NCI-H526 treated with DMSO at 0.1 percent for 48 hours (cell line): ENCODE results near the gene TBX2.
"Not testable (repeated sequence)": the region's sequence is repeated elsewhere in the genome, so short reads cannot be mapped to it uniquely, and the experiment has no call there.

Experiments used
- DNase-seq: peaks from one replicate; lab custom pipeline; 2025; lab: John Stamatoyannopoulos, UW

TBX2 gene

DNA sequence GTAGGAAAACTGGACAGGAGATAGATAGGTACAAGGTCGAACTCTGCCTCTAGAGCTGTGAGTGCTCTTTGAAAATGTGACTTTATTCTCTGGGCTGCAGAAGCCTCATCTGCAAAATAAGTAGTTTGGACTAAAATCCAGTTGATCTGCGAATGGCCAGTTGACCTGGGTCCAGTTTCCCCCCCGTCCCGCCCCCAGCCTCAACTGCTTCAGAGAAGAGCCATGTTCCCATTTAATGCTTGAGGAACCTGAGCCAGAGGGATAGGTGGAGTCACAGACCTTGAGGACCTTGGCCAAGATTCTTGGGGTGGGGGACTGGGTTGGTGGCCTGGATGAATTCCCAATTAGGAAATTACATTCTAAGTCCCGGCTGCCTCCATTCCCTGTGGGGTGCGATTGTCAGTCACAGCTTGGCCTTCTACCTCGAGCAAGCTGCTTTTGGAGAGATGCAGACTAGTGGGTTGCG is 14.1 kb downstream of the TBX2 start:
- no peak for DNase-seq

DNA sequence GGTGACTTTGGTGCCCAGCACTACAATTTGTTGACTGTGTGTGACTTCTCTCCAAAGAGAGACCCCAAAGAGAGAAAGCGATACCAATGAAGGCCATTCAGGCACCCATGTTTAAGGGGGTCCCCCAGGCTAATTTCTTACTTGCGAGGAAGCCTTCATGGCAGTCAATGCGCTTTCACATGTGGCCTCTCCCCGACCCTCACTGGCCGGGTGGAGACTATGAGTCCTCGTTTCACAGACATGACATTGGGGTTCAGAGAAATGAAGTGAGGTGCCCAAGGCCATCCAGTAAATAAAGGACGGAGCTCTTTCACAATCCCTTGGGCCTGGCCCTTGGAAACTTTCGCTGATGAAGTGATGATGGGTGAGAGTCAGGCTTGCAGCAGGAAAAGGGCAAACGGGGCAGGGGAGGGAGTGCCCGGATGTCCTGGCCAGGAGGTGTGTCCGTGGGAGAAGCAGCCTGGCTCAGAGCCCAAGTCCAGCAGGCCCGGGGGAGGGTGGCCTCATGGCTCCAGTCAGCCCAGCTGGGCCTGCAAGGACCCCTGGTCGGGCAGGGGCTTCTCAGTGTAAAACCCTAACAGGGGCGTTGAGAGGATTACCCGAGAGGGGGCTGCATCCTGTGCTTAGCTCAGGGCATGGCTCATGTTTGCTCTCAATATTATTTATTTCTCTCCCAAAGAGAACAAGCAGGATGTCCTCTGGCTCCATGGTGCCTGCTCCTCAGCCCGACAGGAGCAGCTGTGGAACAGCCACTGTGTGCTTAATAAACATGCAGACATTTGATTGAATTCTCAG is 14.7 kb downstream of the TBX2 start:
- DNase-seq = no peak

DNA sequence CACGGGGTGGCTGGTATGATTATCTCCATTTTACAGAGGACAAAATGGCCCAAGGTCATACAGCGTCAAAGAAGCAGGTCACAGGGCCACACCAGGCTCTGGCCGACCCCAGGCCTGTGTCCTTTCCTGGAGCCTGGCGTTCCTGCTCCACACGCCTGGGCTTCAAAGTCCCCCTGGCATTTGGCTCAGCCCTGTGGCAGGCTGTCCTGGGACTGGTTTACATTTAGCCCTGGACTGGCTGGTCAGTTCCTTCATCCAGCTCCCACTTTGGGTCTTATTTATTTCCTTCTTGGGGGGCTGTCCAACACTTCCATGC is 15.3 kb downstream of the TBX2 start:
- no peak for DNase-seq

DNA sequence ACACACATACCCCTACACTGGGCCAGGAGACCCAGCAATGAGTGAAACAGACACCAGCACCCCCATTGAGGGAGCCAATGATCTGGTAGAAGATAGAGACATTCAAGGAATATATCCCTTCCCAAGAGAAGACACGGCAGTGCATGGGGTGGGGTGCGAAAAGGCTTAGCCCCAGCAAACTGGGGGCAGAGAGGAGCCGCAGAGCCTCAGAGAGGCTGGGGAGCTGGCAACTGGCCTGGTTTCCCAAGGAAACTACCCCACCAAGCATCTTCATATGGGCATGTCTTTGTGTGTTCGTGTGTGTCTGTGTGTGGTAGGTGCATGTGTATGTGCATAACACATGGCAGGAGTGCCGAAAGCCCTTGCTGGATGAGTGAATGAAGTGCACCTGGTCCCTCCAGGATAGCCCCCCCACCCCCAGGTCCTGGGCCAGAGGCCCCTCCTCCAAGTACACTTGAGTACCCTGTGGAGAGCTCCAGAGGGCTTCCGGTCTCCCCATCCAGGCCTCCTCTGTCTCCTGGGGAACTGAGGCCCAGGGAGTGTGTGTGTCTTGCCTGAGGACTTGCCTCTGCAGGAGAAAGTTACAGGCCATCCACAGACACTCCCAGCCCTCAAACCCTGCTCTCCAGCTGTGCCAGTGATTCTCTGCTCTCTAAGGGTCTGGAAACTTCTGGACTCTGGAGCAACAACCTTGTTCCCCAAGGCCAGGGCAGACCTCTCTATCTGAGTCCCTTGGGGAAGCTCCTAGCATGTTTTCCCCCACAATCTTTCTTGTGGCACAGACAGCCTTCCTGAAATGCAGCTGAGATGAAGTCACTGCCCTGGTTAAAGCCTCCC is 15.9 kb downstream of the TBX2 start:
- DNase-seq = no peak

DNA sequence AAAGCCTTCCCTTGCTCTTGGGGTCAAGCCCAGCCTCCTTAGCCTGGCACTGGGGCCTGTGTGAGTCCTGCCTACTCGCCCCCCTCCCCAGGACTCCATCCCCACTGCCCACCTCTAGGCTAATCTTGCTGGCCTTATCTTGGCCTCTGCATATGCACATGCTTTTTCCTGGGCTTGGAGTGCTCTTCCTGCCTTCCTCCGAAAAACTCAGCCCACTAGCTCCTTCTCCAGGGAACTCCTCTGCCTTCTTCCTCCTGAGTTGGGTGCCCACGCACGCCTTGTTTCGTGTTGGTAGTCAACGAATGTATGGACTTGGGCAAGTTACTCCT is 16.5 kb downstream of the TBX2 start:
- no peak for DNase-seq

DNA sequence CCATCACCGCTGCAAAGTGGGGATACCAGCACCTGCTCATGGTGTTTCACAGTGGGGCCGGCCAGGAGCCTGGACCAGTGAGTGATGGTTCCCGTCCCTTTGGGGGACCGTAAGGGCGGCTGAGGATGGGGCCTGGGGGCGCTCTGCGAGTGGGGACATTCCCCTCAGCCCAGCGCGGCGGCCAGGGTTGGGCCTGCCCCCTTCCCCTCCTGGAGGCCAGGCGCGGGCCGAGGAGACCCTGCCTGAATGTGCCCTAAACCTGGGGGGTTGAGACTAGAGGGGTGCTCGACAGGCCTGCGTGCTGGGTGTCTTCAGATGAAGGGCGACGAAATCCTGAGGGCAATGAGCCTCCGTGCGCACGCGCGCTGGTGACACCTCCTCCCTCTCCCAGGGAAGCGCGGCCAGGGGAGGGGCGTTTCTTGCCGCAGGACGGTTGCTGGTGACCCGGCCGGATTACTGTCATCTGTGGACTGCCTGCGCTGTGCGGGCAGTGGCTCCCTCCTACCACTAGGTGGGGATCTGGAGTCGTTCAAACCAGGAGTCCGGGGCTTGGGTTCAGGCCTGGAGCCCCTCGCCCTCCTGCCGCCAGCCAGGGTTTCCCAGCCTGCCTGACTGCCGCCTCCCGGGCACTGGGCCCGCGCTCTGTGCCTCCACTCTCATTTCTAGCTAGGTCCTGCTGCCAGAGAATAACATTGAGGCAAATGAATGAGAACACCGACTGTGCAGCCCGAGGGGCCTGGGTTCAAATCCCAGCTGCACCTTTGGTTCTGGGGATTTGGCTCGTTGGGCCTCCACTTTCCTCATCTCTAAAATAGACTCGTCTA is 17.1 kb downstream of the TBX2 start:
- DNase-seq = peak; percentile 86

DNA sequence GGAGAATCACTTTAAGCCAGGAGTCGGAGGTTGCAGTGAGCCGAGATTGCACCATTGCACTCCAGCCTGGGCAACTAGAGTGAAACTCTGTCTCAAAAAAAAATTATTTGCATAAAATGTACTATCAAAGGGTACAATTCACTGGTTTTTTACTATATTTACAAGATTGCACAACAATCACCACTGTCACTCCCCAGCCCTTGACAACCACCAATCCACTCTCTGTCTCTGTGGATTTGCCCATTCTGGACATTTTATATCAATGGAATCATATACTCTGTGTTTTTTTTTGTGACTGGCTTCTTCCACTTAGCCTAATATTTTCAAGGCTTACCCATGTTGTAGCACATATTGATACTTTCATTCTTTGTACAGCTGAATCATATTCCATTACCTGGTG is 18.8 kb downstream of the TBX2 start:
- DNase-seq = no peak

DNA sequence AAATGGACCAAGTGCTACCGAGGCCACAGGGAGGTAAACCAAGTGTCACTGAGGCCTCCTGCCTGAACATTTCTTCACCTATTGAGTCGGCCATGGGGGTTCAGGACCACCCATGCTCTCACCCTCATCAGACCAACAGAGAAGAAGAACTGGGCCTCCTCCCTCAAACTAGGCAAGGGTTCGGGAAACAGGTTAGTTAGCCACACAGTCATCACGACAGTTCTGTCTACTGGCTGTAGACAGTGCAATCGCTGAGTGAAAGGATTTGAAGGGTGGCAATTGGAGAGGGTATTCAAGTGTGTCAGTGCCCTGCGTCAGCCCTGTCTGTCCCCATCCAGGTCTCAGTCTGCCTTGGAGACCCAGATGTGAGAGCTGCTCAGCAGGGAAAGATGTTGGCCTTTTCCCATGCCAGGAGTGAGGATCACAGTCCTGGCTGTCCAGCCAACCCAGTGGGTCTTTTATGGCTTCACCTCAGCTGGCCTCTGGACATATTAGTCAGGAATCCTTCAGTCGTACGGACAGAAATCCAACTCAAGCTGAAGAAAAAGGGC is 19.9 kb downstream of the TBX2 start:
- DNase-seq = no peak

DNA sequence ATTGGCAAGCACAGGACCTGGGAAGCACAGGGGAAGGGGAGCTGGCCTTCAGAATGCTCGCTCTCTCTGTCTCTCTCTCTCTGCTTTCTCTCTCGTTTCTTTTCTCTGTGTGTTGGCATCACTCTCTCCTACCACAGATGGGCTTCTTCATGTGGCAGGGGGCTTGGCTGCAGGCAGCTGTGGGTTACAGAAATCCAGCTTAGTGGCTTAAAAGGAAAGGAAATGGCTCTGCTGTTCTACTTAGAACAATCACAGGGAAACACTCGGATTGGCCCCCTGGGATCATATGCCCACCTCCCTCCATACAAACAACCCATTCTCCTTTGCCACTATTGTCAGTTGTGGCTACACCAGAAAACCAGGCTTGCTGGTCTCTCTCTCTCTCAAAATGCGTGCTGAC is 20.4 kb downstream of the TBX2 start:
- DNase-seq = no peak

DNA sequence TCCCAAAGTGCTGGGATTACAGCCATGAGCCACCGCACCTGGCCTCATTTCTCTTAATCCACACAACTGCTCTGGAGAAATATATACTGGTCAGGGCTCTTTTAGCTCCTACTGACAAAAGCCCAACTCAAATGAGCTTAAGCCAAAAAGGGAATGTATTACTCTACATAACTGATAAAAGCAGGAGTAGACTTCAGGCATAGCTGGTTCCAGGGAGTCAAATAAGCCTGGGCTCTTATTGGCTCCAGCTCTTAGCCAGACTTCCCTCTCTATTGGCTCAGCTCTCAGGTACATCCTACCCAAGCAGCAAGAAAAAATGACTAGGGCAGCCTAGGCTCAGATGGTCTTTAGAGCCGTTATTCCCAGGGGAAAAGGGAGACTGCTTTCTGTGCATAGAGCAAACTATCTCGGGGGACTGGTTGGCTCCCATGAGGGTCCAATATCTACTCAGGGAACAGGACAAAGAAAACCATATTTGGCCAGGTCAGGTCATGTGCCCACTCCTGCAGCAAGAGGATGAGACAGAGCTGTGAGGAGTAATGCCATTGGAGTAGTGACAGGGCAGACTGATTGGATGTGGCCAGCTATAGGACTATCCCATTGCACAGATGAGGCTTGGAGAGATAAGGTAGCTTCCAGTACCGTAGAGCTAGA is 21.2 kb downstream of the TBX2 start:
- no peak for DNase-seq

DNA sequence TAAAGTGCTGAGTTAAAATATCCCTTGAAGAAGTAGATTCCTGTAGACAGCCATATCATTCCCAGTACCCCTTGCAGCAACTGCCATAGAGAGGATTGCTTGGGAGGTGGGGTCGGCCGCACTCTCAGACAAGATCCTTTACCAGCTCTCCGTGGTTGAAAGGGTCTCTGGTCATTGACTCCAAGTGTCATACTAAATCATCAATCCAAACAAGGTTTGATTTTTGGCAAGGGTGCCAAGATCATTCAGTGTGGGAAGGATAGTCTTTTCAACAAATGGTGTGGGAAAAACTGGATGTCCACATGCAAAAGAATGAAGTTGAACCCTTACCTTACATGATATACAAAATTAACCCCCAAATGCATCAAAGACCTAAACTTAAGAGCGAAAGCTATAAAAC is 21.8 kb downstream of the TBX2 start:
- DNase-seq = no peak

DNA sequence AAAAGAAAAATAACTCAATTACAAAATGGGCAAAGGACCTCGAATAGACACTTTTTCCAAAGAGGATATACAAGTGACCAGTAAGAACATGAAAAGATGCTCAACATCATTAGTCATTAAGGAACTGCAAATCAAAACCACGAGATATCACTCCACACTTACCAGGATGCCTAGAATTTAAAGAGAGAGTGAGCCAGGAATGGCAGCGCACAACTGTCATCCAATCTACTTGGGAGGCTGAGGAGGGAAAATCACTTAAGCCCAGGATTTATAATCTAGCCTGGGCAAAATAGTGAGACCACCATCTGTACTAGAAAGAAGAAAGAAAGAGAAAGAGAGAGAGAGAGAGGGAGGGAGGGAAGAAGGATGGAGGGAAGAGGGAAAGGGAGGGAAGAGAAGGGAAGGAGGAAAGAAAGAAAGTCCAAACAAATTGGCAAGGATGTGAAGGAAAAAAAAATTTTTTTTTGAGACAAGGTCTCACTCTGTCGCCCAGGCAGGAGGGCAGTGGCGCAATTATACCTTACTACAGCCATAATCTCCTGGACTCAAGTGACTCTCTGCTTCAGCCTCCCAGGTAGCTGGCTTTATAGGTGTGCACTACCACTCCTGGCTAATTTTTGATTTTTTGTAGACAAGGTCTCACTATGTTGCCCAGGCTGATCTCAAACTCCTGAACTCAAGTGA is 22.6 kb downstream of the TBX2 start:
- DNase-seq = no peak

DNA sequence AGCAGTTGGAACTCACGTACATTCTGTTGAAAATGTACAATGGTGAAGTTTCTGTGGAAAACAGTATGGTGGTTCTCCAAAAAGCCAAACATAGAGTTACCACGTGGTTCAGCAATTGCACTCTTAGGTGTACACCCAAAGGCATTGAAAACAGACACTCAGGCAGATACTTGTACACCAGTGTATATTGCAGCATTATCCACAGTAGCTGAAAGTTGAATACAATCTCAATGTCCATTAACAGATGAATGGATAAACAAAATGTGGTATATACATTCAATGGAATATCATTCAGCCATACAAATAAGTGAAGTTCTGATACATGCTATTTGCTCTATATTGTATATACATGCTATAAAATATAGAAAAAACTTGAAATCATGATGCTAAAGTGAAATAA is 23.2 kb downstream of the TBX2 start:
- no peak for DNase-seq

DNA sequence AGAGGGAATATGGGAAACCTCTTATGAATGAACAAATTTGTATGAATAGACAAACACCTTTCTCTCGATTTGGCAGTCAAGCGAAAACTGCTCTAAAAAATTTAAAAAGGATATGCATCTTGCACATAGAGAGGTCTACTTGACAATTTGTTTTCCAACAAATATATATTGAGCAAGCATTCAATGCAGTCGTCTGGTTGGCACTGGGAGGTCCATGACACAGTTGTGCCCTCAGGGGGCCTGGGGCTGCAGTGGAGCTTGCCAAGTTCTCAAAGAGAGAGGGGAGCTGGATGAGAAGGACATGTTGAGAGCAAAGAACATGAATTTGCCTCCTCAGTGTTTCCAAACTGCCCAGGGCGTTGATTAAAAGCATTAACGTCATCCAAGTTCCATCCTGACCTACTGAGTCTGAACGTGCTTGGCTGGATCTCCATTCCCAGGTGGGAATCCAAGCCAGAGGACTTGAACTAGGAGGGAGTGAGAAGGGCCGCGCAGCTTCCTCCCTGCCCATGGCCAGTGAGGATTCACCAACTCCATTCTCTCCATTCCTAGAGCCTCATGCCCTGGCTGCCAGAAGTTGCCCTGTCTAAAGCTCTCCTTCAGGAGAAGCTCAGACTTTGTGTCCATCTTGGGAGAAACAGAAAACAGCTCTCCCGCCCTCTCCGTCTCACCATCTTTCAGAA is 24.5 kb downstream of the TBX2 start:
- no peak for DNase-seq

DNA sequence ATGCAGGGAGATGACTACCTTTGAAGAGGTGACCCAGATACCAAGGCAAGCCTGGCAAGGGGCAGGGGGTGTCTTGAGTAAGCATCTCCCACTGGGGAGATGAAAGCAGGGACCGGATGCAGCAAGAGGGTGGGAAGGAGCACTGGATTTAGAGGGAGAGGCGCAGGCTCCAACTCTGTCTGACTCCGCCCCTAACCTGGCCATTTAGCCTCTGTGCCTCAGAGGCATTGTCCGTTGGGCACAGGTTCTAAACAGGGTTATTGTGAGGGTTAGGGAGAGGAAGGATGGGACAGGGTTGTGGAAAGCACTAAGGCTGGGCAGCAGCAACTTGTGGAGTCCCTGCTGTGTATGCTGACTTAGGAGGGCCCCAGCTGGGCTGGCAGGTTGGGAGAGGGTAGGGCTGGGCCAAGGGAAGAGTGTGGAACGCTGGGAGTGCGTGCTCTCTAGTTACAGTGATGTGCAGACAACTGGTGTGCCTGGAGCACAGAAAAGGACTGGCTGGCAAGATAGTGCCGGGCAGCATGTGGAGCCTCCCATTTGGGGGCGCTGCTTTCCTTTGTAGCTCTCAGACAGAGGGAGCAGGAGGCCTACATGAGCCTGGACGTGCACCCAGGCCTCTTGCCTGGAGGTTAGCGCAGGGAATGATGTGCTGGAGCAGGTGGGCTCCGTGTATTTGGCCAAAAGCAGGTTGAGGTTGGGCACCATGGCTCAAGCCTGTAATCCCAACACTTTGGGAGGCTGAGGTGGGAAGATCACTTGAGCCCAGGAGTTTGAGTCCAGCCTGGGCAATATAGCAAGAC is 26.2 kb downstream of the TBX2 start:
- no peak for DNase-seq

DNA sequence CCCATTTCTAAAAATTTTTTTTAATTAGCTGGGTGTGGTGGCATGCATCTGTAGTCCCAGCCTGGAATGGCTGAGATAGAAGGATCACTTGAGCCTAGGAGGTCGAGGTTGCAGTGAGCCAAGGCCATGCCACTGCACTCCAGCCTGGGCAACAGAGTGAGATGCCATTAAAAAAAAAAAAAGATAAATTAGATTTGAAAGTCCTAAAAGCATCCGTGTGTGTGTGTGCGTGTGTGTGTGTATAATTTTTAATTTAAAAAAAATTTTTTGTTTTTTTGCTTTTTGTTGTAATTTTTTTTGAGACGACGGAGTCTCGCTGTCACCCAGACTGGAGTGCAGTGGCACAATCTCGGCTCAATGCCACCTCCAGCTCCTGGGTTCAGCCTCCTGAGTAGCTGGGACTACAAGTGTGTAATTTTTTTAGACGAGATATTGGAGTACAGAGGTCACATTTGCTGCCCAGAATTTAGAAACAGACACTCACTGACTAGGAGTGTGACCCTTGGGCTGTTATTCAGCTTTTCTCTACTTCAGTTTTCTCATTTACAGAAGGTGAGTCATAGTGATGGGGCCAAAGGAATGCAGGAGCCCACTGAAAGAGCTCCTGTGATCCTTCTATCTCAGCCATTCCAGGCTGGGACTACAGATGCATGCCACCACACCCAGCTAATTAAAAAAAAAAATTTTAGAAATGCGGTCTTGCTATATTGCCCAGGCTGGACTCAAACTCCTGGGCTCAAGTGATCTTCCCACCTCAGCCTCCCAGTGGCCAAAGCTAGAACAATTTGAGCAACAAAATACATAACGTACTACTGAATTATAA is 27.1 kb downstream of the TBX2 start:
- DNase-seq = no peak

DNA sequence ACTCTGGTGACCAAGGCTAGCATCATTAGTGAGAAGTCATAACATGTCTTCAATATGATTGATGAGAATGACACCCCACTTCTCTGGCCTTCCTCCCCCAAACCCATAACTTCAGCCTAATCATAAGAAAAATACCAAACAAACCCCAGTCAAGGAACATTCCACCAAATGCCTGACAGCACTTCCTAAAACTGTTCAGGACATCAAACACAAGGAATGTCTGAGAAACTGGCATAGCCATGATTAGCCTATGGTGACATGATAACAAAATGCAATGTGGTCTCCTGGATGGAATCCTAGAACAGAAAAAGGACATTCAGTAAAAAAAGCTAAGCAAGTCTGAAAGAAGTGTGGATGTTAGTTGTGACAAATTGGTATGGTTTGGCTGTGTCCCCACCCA is 27.9 kb downstream of the TBX2 start:
- DNase-seq = no peak

DNA sequence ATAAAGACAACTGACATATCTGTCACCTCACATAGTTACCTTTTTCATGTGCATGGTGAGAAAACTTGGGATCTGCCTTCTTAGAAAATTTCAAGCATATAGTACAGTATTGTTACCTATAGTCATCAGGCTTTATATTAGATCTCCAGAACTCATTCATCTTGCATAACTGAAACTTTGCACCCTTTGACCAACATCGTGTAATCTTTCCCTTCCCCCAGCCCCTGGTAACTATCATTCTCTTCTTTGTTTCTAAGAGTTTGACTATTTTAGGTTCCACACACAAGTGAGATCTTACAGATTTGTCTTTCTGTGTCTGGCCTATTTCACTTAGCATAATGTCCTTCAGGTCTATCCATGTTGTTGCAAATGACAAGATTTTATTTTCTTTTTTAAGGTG is 29.6 kb downstream of the TBX2 start:
- no peak for DNase-seq

DNA sequence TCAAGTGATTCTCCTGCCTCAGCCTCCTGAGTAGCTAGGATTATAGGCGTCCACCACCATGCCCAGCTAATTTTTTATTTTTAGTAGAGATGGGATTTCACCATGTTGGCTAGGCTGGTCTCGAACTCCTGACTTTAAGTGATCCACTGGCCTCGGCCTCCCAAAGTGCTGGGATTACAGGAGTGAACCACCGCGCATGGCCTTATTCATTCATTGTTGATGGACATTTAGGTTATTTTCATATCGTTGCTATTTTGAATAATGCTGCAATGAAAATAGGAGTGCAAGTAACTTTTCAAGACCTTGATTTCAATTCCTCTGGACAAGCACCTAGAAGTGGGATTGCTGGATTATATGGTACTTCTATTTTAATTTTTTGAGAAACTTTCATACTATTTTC is 30.2 kb downstream of the TBX2 start:
- not testable (repeated sequence) for DNase-seq
